ENCODE measurements around the gene LRMDA. TPM values are rescaled to one million over a fixed set of nuclear protein-coding genes. Genes with fewer than 3 reads are reported as not detected.

The LRMDA gene
- total and polyA plus RNA-seq, 7 donors: 1.0 to 5.7 (median 2.5) TPM

- no peak for DNase-seq
- Histone ChIP-seq H3K4me1 (no peaks in the 10 kb centered on the region), H3K4me3 (no peak overlapping the region), H3K27me3 (ENCODE audit: insufficient read depth in 3 of 3, low read length in 2 of 3) (peaks cover 0 to 16% (median 2%) of the 10 kb centered on the region in 3 donors), H3K36me3 (ENCODE audit: insufficient read depth in 1 of 2, low read depth in 1 of 2) (no peaks in the 10 kb centered on the region), H3K9me3 (no peaks in the 10 kb centered on the region), H3K27ac (no peak overlapping the region)
- 66 to 73% (median 69%) methylated on average over 17 of the region's 17 CpGs for WGBS, 3 donors
- TF ChIP-seq, protein P1, sequence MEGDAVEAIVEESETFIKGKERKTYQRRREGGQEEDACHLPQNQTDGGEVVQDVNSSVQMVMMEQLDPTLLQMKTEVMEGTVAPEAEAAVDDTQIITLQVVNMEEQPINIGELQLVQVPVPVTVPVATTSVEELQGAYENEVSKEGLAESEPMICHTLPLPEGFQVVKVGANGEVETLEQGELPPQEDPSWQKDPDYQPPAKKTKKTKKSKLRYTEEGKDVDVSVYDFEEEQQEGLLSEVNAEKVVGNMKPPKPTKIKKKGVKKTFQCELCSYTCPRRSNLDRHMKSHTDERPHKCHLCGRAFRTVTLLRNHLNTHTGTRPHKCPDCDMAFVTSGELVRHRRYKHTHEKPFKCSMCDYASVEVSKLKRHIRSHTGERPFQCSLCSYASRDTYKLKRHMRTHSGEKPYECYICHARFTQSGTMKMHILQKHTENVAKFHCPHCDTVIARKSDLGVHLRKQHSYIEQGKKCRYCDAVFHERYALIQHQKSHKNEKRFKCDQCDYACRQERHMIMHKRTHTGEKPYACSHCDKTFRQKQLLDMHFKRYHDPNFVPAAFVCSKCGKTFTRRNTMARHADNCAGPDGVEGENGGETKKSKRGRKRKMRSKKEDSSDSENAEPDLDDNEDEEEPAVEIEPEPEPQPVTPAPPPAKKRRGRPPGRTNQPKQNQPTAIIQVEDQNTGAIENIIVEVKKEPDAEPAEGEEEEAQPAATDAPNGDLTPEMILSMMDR (IDR thresholded peaks at IDR 0.05): no peak
- ATAC-seq: no peak
- intact Hi-C loops (cut with DNase I): no loop called here
Observed at GRCh38 chr10:76150139-76150875, 718.9 kb downstream of the LRMDA start.

- no peaks in the 10 kb centered on the region for H3K36me3 ChIP-seq (ENCODE audit: insufficient read depth in 1 of 2, low read depth in 1 of 2)
- H3K27ac ChIP-seq: no peak overlapping the region
- WGBS, 3 donors: 67 to 69% (median 68%) methylated on average over 7 of the region's 7 CpGs
- peaks cover 0 to 16% (median 2%) of the 10 kb centered on the region in 3 donors for H3K27me3 ChIP-seq (ENCODE audit: insufficient read depth in 3 of 3, low read length in 2 of 3)
- intact Hi-C loops (cut with DNase I): no loop called here
- TF ChIP-seq, protein P1 (IDR thresholded peaks at IDR 0.05): no peak
- H3K4me3 ChIP-seq: no peak overlapping the region
- no peaks in the 10 kb centered on the region for H3K4me1 ChIP-seq
- ATAC-seq: no peak
- DNase-seq: no peak
- no peaks in the 10 kb centered on the region for H3K9me3 ChIP-seq
Observed at GRCh38 chr10:76150876-76151288, 719.5 kb downstream of the LRMDA start.

- intact Hi-C loops (cut with DNase I): no loop called here
- Histone ChIP-seq H3K9me3 (no peaks in the 10 kb centered on the region), H3K27ac (no peak overlapping the region), H3K4me1 (no peaks in the 10 kb centered on the region), H3K36me3 (ENCODE audit: insufficient read depth in 1 of 2, low read depth in 1 of 2) (no peaks in the 10 kb centered on the region), H3K4me3 (no peak overlapping the region), H3K27me3 (ENCODE audit: insufficient read depth in 3 of 3, low read length in 2 of 3) (peaks cover 0 to 16% (median 2%) of the 10 kb centered on the region in 3 donors)
- 84 to 89% (median 86%) methylated on average over 1 of the region's 1 CpG for WGBS, 3 donors
- ATAC-seq (no peak), DNase-seq (no peak)
- TF ChIP-seq, protein P1 (IDR thresholded peaks at IDR 0.05): no peak
Observed at GRCh38 chr10:76152186-76152585, 720.8 kb downstream of the LRMDA start.

GRCh38 chr10:76155961-76156360, 724.5 kb downstream of the LRMDA start:
- H3K4me1 ChIP-seq: no peaks in the 10 kb centered on the region
- no peaks in the 10 kb centered on the region for H3K9me3 ChIP-seq
- H3K27ac ChIP-seq: no peak overlapping the region
- WGBS, 3 donors: 41 to 59% (median 46%) methylated on average over 1 of the region's 1 CpG
- DNase-seq: no peak
- intact Hi-C loops (cut with DNase I): no loop called here
- TF ChIP-seq, protein P1 (IDR thresholded peaks at IDR 0.05): no peak
- no peaks in the 10 kb centered on the region for H3K36me3 ChIP-seq (ENCODE audit: insufficient read depth in 1 of 2, low read depth in 1 of 2)
- H3K27me3 ChIP-seq (ENCODE audit: insufficient read depth in 3 of 3, low read length in 2 of 3): peaks cover 0 to 16% (median 0%) of the 10 kb centered on the region in 3 donors
- ATAC-seq: no peak
- no peak overlapping the region for H3K4me3 ChIP-seq
